Measurements from ENCODE around the gene FGF23. TPM values are rescaled to one million over a fixed set of nuclear protein-coding genes. Genes with fewer than 3 reads are reported as not detected.

Gene FGF23
- total RNA-seq, 1 experiment from 2014 or later, result not detected

GRCh38 chr12:4402996-4403395 is 23.5 kb upstream of the FGF23 start (continued):
- no peak for TF ChIP-seq CTCF (IDR thresholded peaks at IDR 0.05 in 2 of 3, conservative IDR thresholded peaks at IDR 0.05 in 1 of 3; ENCODE audit: borderline replicate concordance in 1 of 3, insufficient read depth in 1 of 3, low read depth in 2 of 3, low read length in 2 of 3)
- TF ChIP-seq ZBTB33 (IDR thresholded peaks at IDR 0.05; ENCODE audit: extremely low read depth, insufficient replicate concordance, low read length), result no peak
- TF ChIP-seq FOSL1 (IDR thresholded peaks at IDR 0.05; ENCODE audit: low read depth), result no peak
- no peak for TF ChIP-seq ATF3 (IDR thresholded peaks at IDR 0.05)

- Histone ChIP-seq H3K27me3 (ENCODE audit: insufficient read depth, low read length) (peaks cover 52% of the 10 kb centered on the region), H3K9me3 (ENCODE audit: control insufficient read depth in 1 of 2, insufficient read depth in 1 of 2, low read depth in 1 of 2, low read length in 2 of 2) (no peaks in the 10 kb centered on the region), H3K27ac (ENCODE audit: low read depth, low read length) (no peak overlapping the region), H3K4me3 (replicated peaks in 1 of 2; ENCODE audit: low read depth in 1 of 2, low read length in 2 of 2) (no peak overlapping the region), H3K4me2 (ENCODE audit: low read length) (no peak overlapping the region), H3K79me2 (ENCODE audit: insufficient read depth, low read length) (no peaks in the 10 kb centered on the region), H3K9me2 (ENCODE audit: insufficient read depth) (no peaks in the 10 kb centered on the region), H4K20me1 (ENCODE audit: insufficient read depth) (no peaks in the 10 kb centered on the region), H3K9ac (ENCODE audit: low read length) (no peak overlapping the region), H3K36me3 (ENCODE audit: control insufficient read depth in 1 of 2, insufficient read depth in 2 of 2, low read length in 2 of 2) (no peaks in the 10 kb centered on the region), H3K4me1 (ENCODE audit: control insufficient read depth in 1 of 2, insufficient read depth in 2 of 2, low read length in 2 of 2) (no peaks in the 10 kb centered on the region), H2AFZ (ENCODE audit: low read depth, low read length, poor library complexity, severe bottlenecking) (no peak overlapping the region)
- no TSS peak for BruUV-seq (replicated peaks)
- intact Hi-C loops (cut with micrococcal nuclease), result no loop called here
- ATAC-seq (no peak), DNase-seq (ENCODE audit: low read depth, low spot score) (no peak)
- ChIA-PET RAD21 (ENCODE audit: low non-redundant PET in 1 of 2, low total read pairs in 2 of 2, uncharacterized antibody in 2 of 2, unreplicated experiment in 2 of 2) (no interaction called here), POLR2A (no interaction called here), CTCF (no interaction called here)
- TF ChIP-seq SIN3A (IDR thresholded peaks at IDR 0.05; ENCODE audit: low read depth), result no peak
- TF ChIP-seq CEBPB (IDR thresholded peaks at IDR 0.05; ENCODE audit: low read depth), result no peak
- TF ChIP-seq, protein P1, sequence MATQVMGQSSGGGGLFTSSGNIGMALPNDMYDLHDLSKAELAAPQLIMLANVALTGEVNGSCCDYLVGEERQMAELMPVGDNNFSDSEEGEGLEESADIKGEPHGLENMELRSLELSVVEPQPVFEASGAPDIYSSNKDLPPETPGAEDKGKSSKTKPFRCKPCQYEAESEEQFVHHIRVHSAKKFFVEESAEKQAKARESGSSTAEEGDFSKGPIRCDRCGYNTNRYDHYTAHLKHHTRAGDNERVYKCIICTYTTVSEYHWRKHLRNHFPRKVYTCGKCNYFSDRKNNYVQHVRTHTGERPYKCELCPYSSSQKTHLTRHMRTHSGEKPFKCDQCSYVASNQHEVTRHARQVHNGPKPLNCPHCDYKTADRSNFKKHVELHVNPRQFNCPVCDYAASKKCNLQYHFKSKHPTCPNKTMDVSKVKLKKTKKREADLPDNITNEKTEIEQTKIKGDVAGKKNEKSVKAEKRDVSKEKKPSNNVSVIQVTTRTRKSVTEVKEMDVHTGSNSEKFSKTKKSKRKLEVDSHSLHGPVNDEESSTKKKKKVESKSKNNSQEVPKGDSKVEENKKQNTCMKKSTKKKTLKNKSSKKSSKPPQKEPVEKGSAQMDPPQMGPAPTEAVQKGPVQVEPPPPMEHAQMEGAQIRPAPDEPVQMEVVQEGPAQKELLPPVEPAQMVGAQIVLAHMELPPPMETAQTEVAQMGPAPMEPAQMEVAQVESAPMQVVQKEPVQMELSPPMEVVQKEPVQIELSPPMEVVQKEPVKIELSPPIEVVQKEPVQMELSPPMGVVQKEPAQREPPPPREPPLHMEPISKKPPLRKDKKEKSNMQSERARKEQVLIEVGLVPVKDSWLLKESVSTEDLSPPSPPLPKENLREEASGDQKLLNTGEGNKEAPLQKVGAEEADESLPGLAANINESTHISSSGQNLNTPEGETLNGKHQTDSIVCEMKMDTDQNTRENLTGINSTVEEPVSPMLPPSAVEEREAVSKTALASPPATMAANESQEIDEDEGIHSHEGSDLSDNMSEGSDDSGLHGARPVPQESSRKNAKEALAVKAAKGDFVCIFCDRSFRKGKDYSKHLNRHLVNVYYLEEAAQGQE (IDR thresholded peaks at IDR 0.05; ENCODE audit: low read depth), result no peak
- no peak for TF ChIP-seq ELF1 (IDR thresholded peaks at IDR 0.05; ENCODE audit: borderline replicate concordance, low read depth)
- no peak for TF ChIP-seq EZH2 (IDR thresholded peaks at IDR 0.05)
- TF ChIP-seq SRF (IDR thresholded peaks at IDR 0.05; ENCODE audit: low read depth), result no peak
- TF ChIP-seq ZBTB33 (IDR thresholded peaks at IDR 0.05; ENCODE audit: extremely low read depth, insufficient replicate concordance, low read length), result no peak
- no peak for TF ChIP-seq CBX3 (IDR thresholded peaks at IDR 0.05; ENCODE audit: low read depth)
- TF ChIP-seq ZFX (IDR thresholded peaks at IDR 0.05), result no peak
- no peak for TF ChIP-seq EGR1 (IDR thresholded peaks at IDR 0.05; ENCODE audit: low read depth)
- no peak for TF ChIP-seq ATF3 (IDR thresholded peaks at IDR 0.05)
Measured at GRCh38 chr12:4401117-4401516, 21.6 kb upstream of the FGF23 start.
